ENCODE measurements around the gene CAMK1D. TPM values are rescaled to one million over a fixed set of nuclear protein-coding genes. Genes with fewer than 3 reads are reported as not detected.

Gene CAMK1D
- total RNA-seq, 3 donors from 2014 or later, result 20.6 to 48.5 (median 32.8) TPM

- intact Hi-C loops (cut with DNase I, micrococcal nuclease), result no loop called here
- DNase-seq (no peak), ATAC-seq (peak; percentile 13)
- no peaks in the 10 kb centered on the region for H3K9me3 ChIP-seq
- H3K36me3 ChIP-seq (ENCODE audit: low read depth), result no peaks in the 10 kb centered on the region
- no peaks in the 10 kb centered on the region for H3K4me1 ChIP-seq (ENCODE audit: low read depth)
- TF ChIP-seq, protein P1, sequence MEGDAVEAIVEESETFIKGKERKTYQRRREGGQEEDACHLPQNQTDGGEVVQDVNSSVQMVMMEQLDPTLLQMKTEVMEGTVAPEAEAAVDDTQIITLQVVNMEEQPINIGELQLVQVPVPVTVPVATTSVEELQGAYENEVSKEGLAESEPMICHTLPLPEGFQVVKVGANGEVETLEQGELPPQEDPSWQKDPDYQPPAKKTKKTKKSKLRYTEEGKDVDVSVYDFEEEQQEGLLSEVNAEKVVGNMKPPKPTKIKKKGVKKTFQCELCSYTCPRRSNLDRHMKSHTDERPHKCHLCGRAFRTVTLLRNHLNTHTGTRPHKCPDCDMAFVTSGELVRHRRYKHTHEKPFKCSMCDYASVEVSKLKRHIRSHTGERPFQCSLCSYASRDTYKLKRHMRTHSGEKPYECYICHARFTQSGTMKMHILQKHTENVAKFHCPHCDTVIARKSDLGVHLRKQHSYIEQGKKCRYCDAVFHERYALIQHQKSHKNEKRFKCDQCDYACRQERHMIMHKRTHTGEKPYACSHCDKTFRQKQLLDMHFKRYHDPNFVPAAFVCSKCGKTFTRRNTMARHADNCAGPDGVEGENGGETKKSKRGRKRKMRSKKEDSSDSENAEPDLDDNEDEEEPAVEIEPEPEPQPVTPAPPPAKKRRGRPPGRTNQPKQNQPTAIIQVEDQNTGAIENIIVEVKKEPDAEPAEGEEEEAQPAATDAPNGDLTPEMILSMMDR (IDR thresholded peaks at IDR 0.05), result no peak
- no peak overlapping the region for H3K4me3 ChIP-seq
Observed at GRCh38 chr10:12534824-12535223, 185.5 kb downstream of the CAMK1D start.

DNA sequence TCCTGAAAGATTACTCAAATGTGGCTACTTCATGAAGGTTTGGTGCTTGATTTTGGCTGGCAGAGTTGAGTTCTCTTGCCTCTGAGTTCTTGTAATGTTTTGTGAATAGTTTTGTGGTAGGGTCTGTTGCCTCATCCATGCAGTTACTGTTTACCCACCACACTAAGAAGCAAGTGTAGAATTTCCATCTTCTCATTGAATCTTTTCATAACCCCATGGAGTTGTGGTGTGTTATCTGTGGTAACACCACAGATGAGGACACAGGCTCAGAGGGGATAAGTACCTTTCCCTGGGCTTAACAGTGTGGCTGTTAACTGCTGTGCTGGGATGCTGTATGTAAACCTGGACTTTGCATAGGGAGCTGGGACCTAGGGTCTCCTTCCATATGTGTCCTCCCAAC lies 186.3 kb downstream of the CAMK1D start:
- TF ChIP-seq, protein P1 (IDR thresholded peaks at IDR 0.05), result no peak
- H3K36me3 ChIP-seq (ENCODE audit: low read depth), result no peaks in the 10 kb centered on the region
- intact Hi-C loops (cut with DNase I, micrococcal nuclease), result no loop called here
- no peak overlapping the region for H3K4me3 ChIP-seq
- ATAC-seq (no peak), DNase-seq (no peak)
- no peaks in the 10 kb centered on the region for H3K4me1 ChIP-seq (ENCODE audit: low read depth)
- H3K9me3 ChIP-seq, result no peaks in the 10 kb centered on the region

GRCh38 chr10:12538491-12538995 lies 189.2 kb downstream of the CAMK1D start:
- H3K4me3 ChIP-seq, result no peak overlapping the region
- no peak for ATAC-seq
- intact Hi-C loops (cut with DNase I, micrococcal nuclease), result no loop called here
- no peaks in the 10 kb centered on the region for H3K9me3 ChIP-seq
- TF ChIP-seq, protein P1 (IDR thresholded peaks at IDR 0.05), result no peak
- no peaks in the 10 kb centered on the region for H3K4me1 ChIP-seq (ENCODE audit: low read depth)
- DNase-seq, result no peak
- no peaks in the 10 kb centered on the region for H3K36me3 ChIP-seq (ENCODE audit: low read depth)

DNA sequence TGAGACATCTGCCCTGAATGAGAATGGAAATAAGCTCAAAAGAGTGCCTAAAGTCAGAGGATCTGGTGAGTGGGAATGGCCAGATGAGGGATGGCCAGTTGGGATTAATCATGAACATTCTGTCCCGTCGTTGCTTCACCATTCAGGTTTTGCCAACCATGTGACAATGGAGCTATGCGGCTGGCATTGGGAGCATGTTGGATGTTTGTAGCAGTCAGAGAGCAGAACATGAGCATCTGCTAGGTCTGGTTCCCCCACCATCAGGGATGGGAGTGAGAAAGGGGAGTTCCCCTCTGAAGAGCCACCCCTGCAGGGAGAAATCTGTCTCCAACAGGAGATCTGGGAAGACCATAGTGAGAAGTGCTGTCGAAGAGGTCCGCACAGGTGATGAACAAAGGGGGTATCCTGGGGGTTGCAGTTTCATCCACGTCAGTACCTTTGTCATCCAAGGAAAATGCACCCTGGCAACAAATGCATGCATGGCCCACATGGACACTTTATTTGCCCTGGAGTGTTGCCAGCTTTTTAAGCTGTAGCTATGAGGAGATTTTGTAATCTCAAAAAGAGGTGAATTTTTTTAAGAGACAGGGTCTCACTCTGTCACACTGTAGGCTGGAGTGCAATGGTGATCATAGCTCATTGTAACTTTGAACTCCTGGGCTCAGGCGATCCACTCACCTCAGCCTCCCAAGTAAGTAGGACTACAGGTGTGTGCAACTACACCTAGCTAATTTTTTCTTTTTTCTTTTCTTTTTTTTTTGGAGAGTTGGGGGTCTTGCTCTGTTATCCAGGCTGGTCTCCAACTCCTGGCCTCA lies 190.2 kb downstream of the CAMK1D start:
- no peaks in the 10 kb centered on the region for H3K9me3 ChIP-seq
- intact Hi-C loops (cut with DNase I, micrococcal nuclease), result no loop called here
- TF ChIP-seq, protein P1 (IDR thresholded peaks at IDR 0.05), result no peak

GRCh38 chr10:12540341-12540781 lies 191.0 kb downstream of the CAMK1D start:
- Histone ChIP-seq H3K9me3 (no peaks in the 10 kb centered on the region), H3K36me3 (ENCODE audit: low read depth) (no peaks in the 10 kb centered on the region), H3K4me3 (no peak overlapping the region), H3K4me1 (ENCODE audit: low read depth) (no peaks in the 10 kb centered on the region)
- ATAC-seq, result no peak
- intact Hi-C loops (cut with DNase I, micrococcal nuclease), result no loop called here
- no peak for DNase-seq
- TF ChIP-seq, protein P1 (IDR thresholded peaks at IDR 0.05), result no peak

More for the DNA sequence above, 190.2 kb downstream of the CAMK1D start:
- Histone ChIP-seq H3K4me3 (no peak overlapping the region), H3K36me3 (ENCODE audit: low read depth) (no peaks in the 10 kb centered on the region), H3K4me1 (ENCODE audit: low read depth) (no peaks in the 10 kb centered on the region)
- no peak for DNase-seq
- no peak for ATAC-seq

Measured in mucosa of descending colon (tissue), 3 donors.